GM18868 (cell line): ENCODE data around the gene PKHD1.
A peak's percentile ranks its signal among the peaks of the same experiment; 100 is the strongest.

Source experiments
- ATAC-seq: cut with Tn5 transposase; IDR thresholded peaks from one replicate; pipeline ENCODE4 v1.9.1; 2021; ENCODE audit warnings: mild to moderate bottlenecking, moderate library complexity; ENCODE audit not compliant: unreplicated experiment

The PKHD1 gene

DNA sequence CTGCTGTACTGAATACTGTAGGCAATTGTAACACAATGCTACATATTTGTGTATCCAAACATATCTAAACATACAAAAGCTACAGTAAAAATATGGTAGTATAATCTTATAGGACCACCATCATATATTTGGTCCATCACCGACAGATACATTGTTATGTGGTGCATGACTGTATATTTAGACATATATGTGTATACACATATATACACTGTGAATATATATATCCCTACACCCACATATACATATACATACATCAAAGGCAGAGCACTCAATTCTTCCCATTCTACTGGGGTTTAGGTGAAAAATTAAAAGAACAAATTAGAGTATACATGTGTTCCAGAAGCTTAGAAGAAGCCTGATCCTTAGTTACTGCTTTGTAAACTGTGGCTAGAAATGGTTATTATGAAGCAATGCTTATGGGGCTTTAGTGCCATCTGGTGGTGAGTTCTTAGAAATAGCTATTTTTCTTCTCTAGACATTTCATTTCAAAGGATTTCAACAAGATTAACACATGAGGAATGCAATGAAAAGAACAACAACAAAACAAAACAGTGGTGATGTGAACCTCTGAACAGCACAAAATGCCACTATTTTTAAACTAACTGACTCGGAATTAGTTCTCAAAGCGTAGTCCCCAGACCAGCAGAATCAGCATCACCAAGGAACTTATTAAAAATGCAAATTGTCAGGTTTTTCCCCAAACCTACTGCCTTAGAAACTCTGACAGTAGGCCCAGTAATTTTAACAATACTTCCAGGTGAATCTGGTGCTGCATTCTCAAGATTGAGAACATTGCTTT lies 38.0 kb downstream of the PKHD1 start:
- peak; percentile 55 for ATAC-seq

DNA sequence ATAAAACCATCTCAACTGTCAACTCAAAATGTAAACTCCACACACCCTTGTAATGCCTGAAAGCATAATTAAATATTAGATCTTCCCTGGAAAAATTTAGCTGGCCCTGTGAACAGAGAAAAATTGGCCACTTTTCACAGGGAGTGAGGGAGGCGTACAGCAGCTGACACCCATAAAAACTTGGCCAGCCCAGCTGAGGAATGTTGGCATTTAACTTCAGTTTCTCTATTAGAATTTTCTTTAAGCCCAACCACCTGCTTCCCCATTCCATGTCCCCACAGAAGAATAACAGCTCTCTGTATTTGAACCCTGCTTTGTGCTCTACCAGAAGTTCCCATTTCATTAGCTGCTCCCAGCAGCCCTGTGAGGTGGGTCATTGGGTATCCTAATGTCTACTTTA lies 41.0 kb downstream of the PKHD1 start:
- no peak for ATAC-seq

DNA sequence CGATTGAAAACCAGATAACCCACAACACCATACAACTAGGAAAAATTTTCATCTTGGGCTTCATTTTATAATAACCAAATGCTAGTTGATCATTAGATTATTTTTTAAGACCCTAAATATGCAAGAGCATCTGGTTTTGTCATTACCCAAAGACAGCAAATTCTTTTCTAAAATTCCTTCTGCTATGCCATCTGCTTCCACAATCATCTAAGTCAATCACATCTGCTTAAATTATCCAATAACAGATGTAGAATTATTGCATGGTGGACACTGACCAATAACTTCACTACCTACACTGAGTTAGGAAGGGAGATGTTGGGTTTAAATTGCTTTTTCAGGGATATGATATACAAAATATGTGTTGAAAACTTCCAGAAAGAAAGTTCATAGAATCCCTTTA lies 41.9 kb downstream of the PKHD1 start:
- no peak for ATAC-seq

DNA sequence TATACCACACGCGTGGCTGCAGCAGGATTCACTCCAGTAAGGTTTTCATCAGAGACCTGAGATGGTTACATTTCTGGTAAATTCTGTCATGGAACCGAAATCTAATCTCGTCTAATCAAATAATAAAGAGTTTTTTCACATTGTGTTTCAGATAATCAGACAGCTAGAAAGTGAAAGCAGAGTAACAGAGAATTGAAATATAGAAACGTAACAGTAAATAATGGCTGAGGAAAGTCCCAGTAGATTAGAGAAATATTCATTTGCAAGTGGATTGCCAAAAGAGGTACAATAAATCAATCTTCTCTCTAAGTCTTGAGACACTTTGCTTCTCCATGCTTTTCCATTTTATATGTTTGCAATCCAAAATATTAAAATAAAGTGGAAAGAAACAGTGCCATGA lies 42.4 kb downstream of the PKHD1 start:
- ATAC-seq, result peak; percentile 52

DNA sequence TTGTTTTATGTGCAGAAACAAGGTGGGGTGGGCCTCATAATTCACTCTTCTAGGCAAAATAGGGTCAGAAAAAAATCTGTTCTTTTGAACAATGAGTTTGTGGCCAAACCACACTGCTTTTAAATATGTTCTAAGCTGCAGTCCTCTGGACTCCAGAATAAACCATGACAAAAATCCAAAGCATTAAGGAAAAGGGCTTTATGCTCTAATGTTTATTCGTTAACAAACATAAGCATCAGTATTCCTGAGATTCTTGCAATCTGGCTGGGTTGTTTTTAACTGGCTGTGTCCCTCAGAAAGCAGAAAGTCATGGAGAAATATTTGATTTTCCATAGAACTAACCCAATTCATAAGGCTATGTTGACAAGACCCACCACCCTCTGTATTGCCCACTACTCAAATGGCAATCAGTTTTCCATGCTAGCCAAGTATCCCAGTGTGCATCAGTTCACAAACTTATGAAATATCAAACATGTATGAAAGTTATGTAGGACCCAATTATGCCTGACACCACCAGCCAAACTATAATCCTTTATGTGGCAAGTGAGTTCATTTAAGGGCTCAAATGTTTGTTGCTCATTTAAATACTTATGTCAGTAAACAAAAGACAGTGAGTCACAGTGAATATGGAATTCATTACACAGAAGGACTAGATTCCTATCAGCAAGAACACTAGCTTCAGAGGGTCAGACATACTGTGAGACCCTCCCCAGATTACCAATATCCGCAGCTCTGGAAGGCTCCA lies 45.1 kb downstream of the PKHD1 start:
- ATAC-seq, result no peak

DNA sequence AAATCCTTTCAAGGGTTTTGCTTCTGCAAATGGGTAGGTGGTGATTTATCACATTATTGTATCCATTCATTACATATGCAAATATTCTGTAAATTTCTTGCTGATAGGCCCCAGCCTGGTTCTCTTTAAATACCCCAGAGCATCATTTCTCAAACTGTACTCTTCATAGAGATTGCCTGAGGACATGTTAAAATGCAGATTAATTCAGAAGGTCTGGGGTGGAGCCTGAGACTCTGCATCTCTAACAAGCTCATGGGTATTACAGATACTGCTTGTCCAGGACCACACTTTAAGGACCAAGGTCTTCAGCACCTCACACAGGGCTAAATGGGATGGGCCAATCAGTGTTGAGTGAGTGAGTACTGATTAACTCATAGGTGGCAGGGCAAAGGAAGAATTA lies 46.3 kb downstream of the PKHD1 start:
- ATAC-seq, result no peak

DNA sequence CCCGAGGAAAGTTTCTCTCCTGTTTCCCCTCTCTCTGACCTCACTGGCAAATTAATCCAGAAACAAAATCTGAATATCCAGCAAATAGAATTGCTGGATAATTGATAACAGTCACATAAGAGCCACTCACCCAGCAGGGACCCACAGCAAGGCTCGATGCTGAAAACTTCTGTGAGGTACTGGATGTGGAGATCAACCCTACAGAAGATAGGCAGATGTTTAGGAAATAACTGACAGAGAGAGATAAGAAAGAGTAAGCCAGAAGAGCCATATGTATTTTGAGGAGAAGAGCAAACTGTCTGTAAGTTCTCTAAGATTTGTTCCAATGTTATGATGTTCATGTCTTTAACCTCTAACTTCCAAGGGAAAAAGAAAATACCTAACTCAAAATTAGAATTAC lies 59.7 kb downstream of the PKHD1 start:
- ATAC-seq, result no peak

DNA sequence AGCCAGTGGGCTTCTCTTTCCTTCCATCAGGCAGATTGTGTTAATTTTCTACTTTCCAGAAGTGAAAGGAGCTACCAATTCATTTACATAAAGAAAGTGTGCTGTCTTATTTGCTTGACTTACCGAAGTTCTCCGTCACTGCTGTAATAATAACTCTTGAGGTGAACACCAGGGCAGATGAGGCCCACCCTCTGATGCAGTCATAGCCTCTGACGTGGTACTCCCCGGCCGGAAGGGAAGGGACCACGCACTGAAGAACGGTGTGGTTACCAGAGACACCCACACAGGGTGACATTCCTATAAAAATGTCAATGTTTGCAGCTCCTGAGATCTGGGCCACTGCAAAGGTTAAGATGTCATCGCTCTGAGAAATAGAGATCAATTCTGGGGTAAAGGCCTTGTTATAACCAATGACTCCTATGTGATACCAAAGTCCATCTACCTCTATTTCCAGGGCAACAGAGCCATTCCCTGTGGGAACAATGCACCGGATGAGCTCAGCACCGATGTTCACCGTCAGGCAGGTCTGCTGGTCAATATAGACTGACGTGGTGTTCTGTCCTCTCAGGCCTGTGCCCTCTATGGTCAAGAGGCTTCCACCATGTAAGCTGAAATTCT lies 62.9 kb downstream of the PKHD1 start:
- no peak for ATAC-seq

DNA sequence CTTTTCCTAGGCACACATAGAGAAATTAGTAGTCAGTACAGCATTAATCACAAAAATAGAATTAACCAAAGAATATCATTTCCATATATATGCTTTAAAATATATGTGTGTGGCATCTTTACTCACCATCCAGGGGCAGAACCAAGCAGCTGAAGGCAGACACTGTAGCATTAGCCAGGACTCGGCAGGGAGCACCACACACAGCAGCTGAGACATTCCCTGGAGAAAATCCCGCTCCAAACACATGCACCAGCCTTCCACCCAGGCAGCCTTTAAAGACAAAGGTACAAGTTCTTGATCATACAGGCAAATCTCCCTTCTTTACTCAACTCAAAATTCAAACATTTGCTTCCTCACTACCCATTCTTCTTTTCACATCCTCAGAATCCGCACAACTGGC lies 64.7 kb downstream of the PKHD1 start:
- ATAC-seq, result no peak

DNA sequence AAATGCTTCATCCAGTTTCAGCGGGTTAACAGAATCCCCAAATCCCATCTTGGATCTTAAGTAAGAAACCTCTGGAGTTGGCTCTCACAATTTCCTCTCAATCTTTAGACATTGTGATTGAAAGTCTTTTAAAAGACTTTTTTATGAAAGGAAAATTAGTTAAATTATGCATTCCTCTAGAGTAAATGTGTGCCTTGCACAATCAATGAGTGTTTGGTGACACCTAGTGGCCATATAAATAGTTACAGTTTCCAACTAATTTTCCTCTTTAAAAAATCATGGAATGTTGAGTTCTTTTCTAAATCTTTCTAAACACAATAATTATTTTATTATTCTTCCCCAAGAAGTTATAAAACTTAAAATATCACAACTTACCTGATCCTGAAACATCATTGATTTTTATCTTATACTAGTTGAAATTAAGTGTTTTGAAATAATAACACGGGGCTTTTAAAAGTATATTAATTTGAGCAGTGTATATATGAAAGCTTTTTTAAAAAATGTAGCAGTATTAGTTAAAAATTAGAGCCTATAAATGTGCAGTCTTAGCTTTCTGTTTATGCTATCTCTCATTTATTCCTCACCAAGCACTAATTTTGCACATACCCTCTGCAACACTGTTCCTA lies 66.4 kb downstream of the PKHD1 start:
- no peak for ATAC-seq

DNA sequence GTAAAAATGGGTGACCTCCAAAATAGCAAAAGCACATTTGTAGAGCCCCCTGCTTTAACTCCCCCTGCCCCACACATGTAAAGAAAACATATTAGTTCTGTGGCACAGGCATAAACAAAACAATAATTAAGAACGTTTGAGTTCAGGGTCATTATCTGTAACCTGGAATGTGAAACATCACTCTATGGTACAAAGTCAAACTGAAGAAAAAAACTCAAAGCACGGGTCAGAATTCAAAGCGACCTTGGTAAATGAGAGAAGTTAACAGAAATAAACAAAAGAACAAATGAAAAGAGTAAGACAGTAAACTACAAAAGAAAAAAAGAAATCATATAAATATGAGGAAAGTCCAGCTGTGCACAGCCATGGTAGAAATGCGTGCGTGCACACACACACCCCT lies 67.5 kb downstream of the PKHD1 start:
- no peak for ATAC-seq

DNA sequence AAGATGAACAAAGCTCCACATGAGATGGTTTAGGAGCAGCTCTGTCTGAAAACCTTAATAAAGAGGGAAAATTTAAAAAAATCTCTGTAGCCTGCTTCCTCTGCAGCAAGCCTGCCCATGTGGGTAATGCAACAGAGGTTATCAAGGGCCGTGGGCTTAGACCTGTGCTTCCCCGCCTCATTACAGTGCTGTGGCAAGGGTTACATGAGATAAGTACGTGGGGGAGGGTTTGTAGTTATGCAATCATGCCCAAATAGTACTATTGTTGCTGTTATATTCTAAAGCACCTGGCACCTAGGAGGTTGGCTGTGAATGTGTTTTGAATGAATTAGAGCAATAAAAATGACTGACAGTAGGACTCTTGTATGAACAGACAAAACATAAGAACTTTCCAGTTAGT lies 68.3 kb downstream of the PKHD1 start:
- no peak for ATAC-seq

DNA sequence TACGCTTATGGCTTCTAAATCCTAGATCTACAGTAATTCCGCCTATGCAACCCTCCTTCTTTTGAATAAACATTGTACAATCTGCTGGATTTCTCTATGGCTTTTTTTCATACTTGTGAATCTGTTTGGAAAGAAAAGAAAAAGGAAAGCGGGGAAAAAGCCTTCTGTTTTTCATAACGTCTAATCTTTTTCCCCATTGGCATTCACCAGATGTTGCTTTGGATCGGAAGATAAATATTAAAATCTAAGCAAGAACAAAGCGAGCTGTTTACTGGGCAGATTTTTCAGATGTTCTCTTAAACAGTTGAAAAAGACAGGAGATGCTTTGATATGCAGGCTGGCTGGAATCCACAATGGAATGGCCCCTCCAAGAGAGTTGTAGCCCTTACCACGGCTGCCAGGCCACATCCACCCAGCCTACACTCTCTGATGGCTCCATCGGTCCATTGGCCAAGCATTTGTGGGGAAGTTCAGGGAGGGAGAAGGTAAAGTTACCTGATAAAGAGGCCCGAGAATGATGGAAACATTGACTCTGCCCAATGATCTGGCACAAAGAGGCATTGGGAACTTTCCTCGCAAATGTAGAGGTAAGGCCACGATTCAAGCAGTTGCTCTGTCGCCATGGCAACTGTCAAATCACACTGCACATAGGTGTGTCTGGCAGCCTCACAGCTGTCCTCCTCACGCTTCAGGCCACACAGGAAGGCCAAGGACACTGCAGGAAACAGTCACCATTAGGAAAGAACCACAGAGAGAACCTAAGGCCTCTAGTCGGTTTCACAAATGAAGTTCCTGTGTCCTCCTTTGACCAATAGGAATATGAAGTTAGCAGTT lies 70.3 kb downstream of the PKHD1 start:
- no peak for ATAC-seq

DNA sequence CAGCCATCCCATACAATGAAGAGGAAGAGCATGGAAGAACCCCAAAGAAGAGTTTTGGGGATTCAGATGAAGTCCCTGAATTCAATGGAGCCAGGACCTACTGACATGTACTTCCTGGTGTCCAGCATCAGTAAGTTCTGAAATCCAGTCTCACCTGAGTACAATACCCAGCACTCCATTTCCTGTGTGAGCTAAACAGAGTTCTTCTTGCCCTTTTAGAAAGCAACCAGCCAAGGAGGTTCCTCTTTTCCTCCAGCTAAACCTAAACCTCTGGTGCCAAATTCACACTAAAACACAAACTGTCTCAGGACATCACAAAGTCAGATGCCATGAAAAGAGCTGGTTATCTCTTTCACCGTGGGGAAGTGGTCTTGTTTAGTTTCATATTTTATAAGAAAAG lies 71.5 kb downstream of the PKHD1 start:
- ATAC-seq, result peak; percentile 63

DNA sequence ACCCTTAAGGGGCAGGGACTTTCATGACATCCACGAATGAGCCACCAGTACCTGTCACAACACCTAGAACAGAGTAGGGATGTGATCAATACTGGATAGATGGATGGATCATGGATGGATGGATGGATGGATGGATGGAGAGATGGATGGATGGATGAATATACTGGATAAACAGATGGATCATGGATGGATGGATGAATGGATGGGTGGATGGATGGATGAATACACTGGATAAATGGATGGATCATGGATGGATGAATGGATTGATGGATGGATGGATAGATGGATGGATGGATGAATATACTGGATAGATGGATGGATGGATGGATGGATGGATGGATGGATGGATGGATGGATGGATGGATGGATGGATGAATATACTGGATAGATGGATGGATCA lies 73.0 kb downstream of the PKHD1 start:
- no peak for ATAC-seq

DNA sequence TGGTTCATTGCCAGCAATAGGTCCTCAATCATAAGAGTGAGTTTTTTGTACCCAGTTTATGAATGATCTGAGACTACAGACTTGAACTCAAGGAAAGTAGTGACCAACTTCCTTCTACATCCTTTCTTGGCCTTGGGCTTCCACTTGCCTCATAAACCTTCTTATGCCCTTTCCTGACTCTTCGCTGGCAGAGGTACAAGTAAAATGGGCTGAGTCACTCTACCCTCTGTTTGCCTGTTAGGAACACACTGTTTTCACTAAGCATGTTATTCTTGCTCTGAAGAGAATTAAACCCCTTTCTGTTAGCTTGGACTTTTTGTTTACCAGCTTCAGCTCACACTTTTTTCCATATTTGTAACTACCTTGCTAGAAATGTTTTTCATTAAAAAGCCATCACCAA lies 74.4 kb downstream of the PKHD1 start:
- no peak for ATAC-seq

DNA sequence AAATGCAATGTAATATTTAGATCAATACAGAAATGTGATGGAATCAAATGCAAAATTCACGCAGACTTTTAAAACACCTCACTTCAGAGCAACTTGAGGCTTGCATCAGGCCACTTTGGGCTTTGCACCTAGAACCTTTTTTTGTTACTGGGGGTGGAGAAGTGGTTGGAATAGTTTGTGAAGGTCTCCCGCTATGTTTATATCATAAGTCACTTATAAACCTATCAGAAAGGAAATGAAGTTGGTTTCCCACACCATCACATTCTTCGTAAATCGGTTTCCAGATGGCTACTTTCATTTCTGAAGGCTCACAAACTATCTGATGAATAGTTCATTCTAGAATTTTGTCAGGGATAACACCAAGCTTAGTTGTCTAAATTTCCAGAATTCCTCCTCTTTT lies 74.8 kb downstream of the PKHD1 start:
- ATAC-seq, result no peak

DNA sequence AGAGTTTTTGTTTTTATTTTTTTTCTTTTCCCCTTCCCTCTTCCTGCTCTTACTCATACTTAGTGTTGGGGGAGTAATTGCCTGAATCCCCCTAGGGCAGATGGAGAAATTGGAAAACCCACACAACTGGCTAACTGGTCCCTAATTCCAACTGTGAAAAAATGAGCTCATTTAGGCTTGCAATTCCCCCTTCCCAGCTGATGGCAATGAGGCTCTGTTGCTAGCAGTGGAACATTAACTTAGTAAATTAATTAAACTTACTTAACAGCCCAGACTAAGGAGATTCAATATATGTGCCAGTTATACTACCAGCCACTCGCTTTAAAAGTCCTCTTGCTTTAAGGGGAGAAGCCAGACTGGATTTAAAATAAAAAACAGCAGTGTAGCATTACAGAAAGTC lies 76.6 kb downstream of the PKHD1 start:
- no peak for ATAC-seq

DNA sequence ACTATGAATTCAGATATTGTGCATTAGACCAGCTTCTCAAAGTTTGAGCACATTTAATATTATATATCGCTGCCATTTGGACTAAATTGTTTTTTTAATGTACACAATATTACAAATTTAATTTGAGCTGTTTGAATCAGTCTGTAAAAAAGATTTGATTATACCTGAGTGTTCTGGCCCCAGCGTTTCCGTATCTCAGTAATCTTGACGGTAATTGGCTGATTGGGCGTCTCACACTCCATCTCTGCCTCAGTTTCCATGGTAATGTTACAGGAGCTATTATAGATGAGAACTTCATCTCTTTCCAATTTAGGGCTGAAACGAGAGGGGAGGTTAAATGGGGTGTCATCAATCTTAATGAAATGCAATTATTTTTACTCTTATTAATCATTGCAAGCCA lies 77.3 kb downstream of the PKHD1 start:
- ATAC-seq, result no peak

DNA sequence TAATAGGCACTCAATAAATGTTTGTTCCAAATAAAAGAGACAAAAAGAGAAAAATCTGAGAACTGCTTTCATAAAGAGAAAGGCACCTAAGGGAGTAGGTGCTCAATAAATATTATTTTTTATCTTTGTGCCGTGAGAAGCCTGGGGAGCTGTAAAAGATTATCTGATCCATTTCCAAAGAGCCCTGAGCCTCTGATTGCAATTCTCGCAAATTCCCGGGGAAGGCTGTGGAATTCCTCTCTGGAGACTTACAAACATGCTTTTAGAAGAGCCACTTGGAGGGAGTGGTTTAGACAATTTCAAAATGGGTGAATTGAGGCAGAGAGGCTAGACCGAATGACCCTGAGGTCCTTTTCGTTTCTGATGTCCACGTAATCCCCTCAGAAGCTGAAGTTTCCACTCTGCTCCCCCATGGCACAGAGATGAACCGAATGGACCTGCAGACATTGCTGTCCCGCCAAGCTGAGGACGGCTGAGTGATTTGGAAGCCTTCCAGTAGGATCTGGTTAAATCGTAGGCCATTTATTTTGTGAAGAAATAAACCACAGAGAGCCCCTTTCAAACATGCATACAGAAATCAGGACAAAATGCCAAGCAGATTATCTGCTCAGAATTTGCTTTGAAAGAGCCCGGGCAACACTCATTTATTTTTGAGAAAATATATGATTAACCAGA lies 77.8 kb downstream of the PKHD1 start:
- no peak for ATAC-seq
